Esophagus muscularis mucosa (tissue), 4 donors: ENCODE measurements around the gene MBTPS1. TPM values are rescaled to one million over a fixed set of nuclear protein-coding genes. Genes with fewer than 3 reads are reported as not detected.

ENCODE experiments used
- DNase-seq: peaks from one replicate; pipeline ENCODE4 v3.0.0-alpha.2; 2017; ENCODE audit errors: extremely low spot score
- H3K27ac ChIP-seq, 4 donors: fragments of 200-600 bp; sonication (generic); replicated peaks in 1 of 4; 1 replicate in 3 of 4; 2 replicates in 1 of 4; pipeline ENCODE4 v1.5.1; 2016 to 2019; ENCODE audit warnings: mild to moderate bottlenecking in 1 of 4
- H3K27me3 ChIP-seq, 4 donors: fragments of 200-600 bp; sonication (generic); one replicate each; pipeline versions ENCODE4 v1.5.1 to v1.6.0; 2016 to 2019
- H3K36me3 ChIP-seq, 4 donors: fragments of 200-600 bp; sonication (generic); one replicate each; pipeline ENCODE4 v1.5.1; 2016 to 2019
- H3K4me1 ChIP-seq, 4 donors: fragments of 200-600 bp; sonication (generic); one replicate each; pipeline ENCODE4 v1.5.1; 2016 to 2019
- H3K4me3 ChIP-seq, 4 donors: fragments of 200-600 bp; sonication (generic); 1 replicate in 2 of 4; 2 replicates in 2 of 4; pipeline ENCODE4 v1.5.1; 2016 to 2019; ENCODE audit warnings: mild to moderate bottlenecking in 4 of 4, moderate library complexity in 1 of 4
- H3K9me3 ChIP-seq, 4 donors: fragments of 200-600 bp; sonication (generic); 1 replicate in 3 of 4; 2 replicates in 1 of 4; pipeline ENCODE4 v1.5.1; 2016 to 2019
- CTCF ChIP-seq, 3 experiments: fragments of 200-600 bp in 2 of 3; fragments of 450-650 bp in 1 of 3; sonication (generic) in 2 of 3; IDR thresholded peaks; one replicate each; pipeline ENCODE4 v1.5.1; 2017 to 2019; ENCODE audit warnings: antibody characterized with exemption in 3 of 3, mild to moderate bottlenecking in 2 of 3, moderate library complexity in 1 of 3
- EP300 ChIP-seq: sonication (generic); formaldehyde crosslinking; IDR thresholded peaks from one replicate; pipeline ENCODE4 v1.6.1; 2017; ENCODE audit warnings: antibody characterized with exemption
- POLR2A ChIP-seq: fragments of 450-650 bp; IDR thresholded peaks from one replicate; pipeline ENCODE4 v1.6.1; 2017; ENCODE audit warnings: antibody characterized with exemption, moderate library complexity, mild to moderate bottlenecking, low read depth
- POLR2AphosphoS5 ChIP-seq, 2 donors: sonication (generic); formaldehyde crosslinking; IDR thresholded peaks; one replicate each; pipeline ENCODE4 v1.6.1; 2017; ENCODE audit warnings: antibody characterized with exemption in 2 of 2
- WGBS: methylation state at CpG from one replicate; pipeline ENCODE4 v1.1.5; 2018; 5-methylcytosine and 5-hydroxymethylcytosine counted together
- intact Hi-C: fragments of 100-400 bp; cut with DNase I; formaldehyde crosslinking; loops from one replicate; pipeline ENCODE4 v1.15.1; 2023
- total RNA-seq, 4 donors: library from RNA; depleted of rRNA; stranded (reverse); fragments of >200 nt; gene quantifications; one replicate each; pipeline versions ENCODE4 v1.1.0 to v1.2.1, GENCODE V29; 2016

Gene MBTPS1
- total RNA-seq, 4 donors from 2014 or later = 72.4 to 86.6 (median 82.6) TPM

GRCh38 chr16:84093120-84093878, 23.4 kb downstream of the MBTPS1 start:
- DNase-seq = no peak
- Histone ChIP-seq H3K4me3 (no peak overlapping the region), H3K27ac (no peak overlapping the region), H3K9me3 (no peaks in the 10 kb centered on the region), H3K36me3 (peaks cover 76 to 96% (median 89%) of the 10 kb centered on the region in 4 donors), H3K27me3 (no peaks in the 10 kb centered on the region), H3K4me1 (no peaks in the 10 kb centered on the region)
- 90% methylated on average over 16 of the region's 16 CpGs for WGBS
- intact Hi-C loops = no loop called here
- no peak for TF ChIP-seq POLR2AphosphoS5 (IDR thresholded peaks at IDR 0.05)
- no peak for TF ChIP-seq CTCF (IDR thresholded peaks at IDR 0.05)
- no peak for TF ChIP-seq POLR2A
- no peak for TF ChIP-seq EP300

GRCh38 chr16:84091460-84091859, 25.3 kb downstream of the MBTPS1 start:
- no peak for DNase-seq
- H3K4me1 ChIP-seq = no peaks in the 10 kb centered on the region
- WGBS = 86% methylated on average over 10 of the region's 10 CpGs
- H3K9me3 ChIP-seq = no peaks in the 10 kb centered on the region
- H3K27me3 ChIP-seq = no peaks in the 10 kb centered on the region
- no peak overlapping the region for H3K4me3 ChIP-seq
- peaks cover 83 to 96% (median 93%) of the 10 kb centered on the region in 4 donors for H3K36me3 ChIP-seq
- TF ChIP-seq CTCF (IDR thresholded peaks at IDR 0.05) = no peak
- no peak for TF ChIP-seq POLR2AphosphoS5 (IDR thresholded peaks at IDR 0.05)
- no peak for TF ChIP-seq EP300
- no peak for TF ChIP-seq POLR2A
- no peak overlapping the region for H3K27ac ChIP-seq
- intact Hi-C loops = no loop called here

- Histone ChIP-seq H3K4me3 (no peak overlapping the region), H3K36me3 (peaks cover 81 to 100% (median 92%) of the 10 kb centered on the region in 4 donors), H3K4me1 (no peaks in the 10 kb centered on the region), H3K27ac (no peak overlapping the region), H3K9me3 (no peaks in the 10 kb centered on the region), H3K27me3 (no peaks in the 10 kb centered on the region)
- TF ChIP-seq POLR2AphosphoS5 (IDR thresholded peaks at IDR 0.05) (no peak), CTCF (IDR thresholded peaks at IDR 0.05) (no peak), POLR2A (no peak), EP300 (no peak)
- 87% methylated on average over 9 of the region's 9 CpGs for WGBS
- no peak for DNase-seq
- intact Hi-C loops = no loop called here
Observed at GRCh38 chr16:84090211-84090610, 26.5 kb downstream of the MBTPS1 start.

- Histone ChIP-seq H3K36me3 (peaks cover 68 to 100% (median 88%) of the 10 kb centered on the region in 4 donors), H3K27ac (no peak overlapping the region), H3K4me3 (no peak overlapping the region), H3K27me3 (no peaks in the 10 kb centered on the region), H3K4me1 (no peaks in the 10 kb centered on the region), H3K9me3 (no peaks in the 10 kb centered on the region)
- DNase-seq = no peak
- intact Hi-C loops = no loop called here
- TF ChIP-seq EP300 (no peak), POLR2AphosphoS5 (IDR thresholded peaks at IDR 0.05) (no peak), CTCF (IDR thresholded peaks at IDR 0.05) (no peak), POLR2A (no peak)
- 83% methylated on average over 15 of the region's 15 CpGs for WGBS
Observed at GRCh38 chr16:84088695-84089395, 27.9 kb downstream of the MBTPS1 start.
